Measurements from ENCODE around the gene BTBD10.

The BTBD10 gene

DNA sequence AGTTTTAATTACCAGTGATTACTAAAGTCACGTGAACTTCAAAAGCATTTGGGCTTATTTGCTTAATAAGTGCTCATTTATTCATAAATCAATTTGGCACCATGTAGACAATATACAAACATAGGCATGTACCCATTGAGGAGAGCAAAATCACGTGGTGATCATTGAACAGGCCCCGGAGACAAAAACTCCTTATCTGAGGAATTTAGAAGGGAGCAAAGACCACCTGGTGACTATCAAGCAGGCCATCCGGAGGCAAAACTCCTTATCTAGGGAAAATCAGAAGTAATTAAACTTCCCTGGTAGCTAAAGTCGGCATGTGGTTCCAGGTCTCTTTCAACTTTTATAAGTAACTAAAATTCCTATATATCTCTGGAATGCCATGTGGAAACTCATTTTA is 5.7 kb upstream of the BTBD10 start:
- DNase-seq (ENCODE audit: low read depth): no peak
- TF ChIP-seq, protein P1, sequence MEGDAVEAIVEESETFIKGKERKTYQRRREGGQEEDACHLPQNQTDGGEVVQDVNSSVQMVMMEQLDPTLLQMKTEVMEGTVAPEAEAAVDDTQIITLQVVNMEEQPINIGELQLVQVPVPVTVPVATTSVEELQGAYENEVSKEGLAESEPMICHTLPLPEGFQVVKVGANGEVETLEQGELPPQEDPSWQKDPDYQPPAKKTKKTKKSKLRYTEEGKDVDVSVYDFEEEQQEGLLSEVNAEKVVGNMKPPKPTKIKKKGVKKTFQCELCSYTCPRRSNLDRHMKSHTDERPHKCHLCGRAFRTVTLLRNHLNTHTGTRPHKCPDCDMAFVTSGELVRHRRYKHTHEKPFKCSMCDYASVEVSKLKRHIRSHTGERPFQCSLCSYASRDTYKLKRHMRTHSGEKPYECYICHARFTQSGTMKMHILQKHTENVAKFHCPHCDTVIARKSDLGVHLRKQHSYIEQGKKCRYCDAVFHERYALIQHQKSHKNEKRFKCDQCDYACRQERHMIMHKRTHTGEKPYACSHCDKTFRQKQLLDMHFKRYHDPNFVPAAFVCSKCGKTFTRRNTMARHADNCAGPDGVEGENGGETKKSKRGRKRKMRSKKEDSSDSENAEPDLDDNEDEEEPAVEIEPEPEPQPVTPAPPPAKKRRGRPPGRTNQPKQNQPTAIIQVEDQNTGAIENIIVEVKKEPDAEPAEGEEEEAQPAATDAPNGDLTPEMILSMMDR (IDR thresholded peaks at IDR 0.05; ENCODE audit: low read depth, low read length): no peak
- TF ChIP-seq MYC (IDR thresholded peaks at IDR 0.05; ENCODE audit: low read depth, low read length) (no peak), POLR2A (IDR thresholded peaks at IDR 0.05; ENCODE audit: extremely low read depth, insufficient read length) (no peak)
- TF ChIP-seq, protein P2, sequence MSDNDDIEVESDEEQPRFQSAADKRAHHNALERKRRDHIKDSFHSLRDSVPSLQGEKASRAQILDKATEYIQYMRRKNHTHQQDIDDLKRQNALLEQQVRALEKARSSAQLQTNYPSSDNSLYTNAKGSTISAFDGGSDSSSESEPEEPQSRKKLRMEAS (IDR thresholded peaks at IDR 0.05; ENCODE audit: low read depth, low read length): no peak
- H3K4me3 ChIP-seq (ENCODE audit: low read depth, low read length): no peak overlapping the region

DNA sequence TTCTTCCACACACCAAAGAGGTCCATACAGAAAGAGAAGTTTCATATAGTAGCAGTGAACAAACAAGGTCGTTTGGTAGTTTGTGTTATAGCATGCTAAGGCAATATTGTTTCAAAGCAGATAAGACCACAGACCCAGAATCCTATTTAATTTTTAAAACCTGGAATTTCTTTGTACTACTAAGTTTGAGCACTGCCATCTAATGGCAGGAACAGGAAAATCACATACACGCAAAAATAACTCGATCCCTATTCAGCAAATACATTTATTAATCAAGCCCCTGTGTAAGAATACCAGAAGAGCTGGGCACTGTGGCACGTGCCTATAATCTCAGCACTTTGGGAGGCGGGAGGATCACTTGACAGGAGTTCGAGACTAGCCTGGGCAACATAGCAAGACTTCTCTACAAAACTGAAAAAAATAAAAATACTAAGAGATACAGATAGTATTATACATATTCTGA is 2.9 kb upstream of the BTBD10 start:
- peak; percentile 49 for DNase-seq (ENCODE audit: low read depth)
- no peak for TF ChIP-seq POLR2A (IDR thresholded peaks at IDR 0.05; ENCODE audit: extremely low read depth, insufficient read length)
- TF ChIP-seq, protein P1 (IDR thresholded peaks at IDR 0.05; ENCODE audit: low read depth, low read length): peak; percentile 35
- no peak overlapping the region for H3K4me3 ChIP-seq (ENCODE audit: low read depth, low read length)

DNA sequence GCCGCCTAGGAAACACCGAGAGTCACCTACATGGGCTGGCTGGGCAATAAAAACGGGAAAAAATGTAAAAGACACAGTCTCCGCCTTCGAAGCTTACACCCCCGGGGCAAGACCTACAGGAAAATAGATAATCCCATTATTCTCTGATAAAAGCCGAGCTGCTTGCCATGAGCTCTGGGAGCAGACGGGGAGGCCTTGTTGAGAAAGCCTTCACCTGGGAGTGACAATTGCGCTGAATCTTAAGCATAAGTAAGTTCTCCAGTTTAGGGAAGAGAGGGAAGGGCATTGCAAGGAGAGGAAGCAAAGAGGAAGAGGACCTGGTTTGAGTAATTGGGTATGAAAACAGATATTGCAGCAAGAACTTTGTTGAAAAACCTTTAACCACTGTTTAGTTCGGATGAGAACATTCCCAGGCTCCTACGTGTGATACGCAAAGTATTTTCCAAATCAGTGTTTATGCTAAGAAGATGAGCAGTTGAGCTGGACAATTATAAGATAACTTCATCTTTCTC is 813 bp upstream of the BTBD10 start:
- H3K4me3 ChIP-seq (ENCODE audit: low read depth, low read length): peak overlapping the region; percentile 88
- DNase-seq (ENCODE audit: low read depth): peak; percentile 44
- TF ChIP-seq POLR2A (IDR thresholded peaks at IDR 0.05; ENCODE audit: extremely low read depth, insufficient read length): no peak
- TF ChIP-seq MYC (IDR thresholded peaks at IDR 0.05; ENCODE audit: low read depth, low read length): no peak
- TF ChIP-seq, protein P2 (IDR thresholded peaks at IDR 0.05; ENCODE audit: low read depth, low read length): no peak
- TF ChIP-seq, protein P1 (IDR thresholded peaks at IDR 0.05; ENCODE audit: low read depth, low read length): no peak

GRCh38 chr11:13462311-13462900 is 616 bp downstream of the BTBD10 start:
- peak; percentile 58 for DNase-seq (ENCODE audit: low read depth)
- TF ChIP-seq MYC (IDR thresholded peaks at IDR 0.05; ENCODE audit: low read depth, low read length): no peak
- TF ChIP-seq, protein P1 (IDR thresholded peaks at IDR 0.05; ENCODE audit: low read depth, low read length): no peak
- peak overlapping the region; percentile 88 for H3K4me3 ChIP-seq (ENCODE audit: low read depth, low read length)

GRCh38 chr11:13461291-13461690 is 1.7 kb downstream of the BTBD10 start:
- TF ChIP-seq, protein P1 (IDR thresholded peaks at IDR 0.05; ENCODE audit: low read depth, low read length): no peak
- TF ChIP-seq, protein P2 (IDR thresholded peaks at IDR 0.05; ENCODE audit: low read depth, low read length): no peak
- TF ChIP-seq MYC (IDR thresholded peaks at IDR 0.05; ENCODE audit: low read depth, low read length): no peak
- TF ChIP-seq POLR2A (IDR thresholded peaks at IDR 0.05; ENCODE audit: extremely low read depth, insufficient read length): no peak
- H3K4me3 ChIP-seq (ENCODE audit: low read depth, low read length): no peak overlapping the region
- no peak for DNase-seq (ENCODE audit: low read depth)

DNA sequence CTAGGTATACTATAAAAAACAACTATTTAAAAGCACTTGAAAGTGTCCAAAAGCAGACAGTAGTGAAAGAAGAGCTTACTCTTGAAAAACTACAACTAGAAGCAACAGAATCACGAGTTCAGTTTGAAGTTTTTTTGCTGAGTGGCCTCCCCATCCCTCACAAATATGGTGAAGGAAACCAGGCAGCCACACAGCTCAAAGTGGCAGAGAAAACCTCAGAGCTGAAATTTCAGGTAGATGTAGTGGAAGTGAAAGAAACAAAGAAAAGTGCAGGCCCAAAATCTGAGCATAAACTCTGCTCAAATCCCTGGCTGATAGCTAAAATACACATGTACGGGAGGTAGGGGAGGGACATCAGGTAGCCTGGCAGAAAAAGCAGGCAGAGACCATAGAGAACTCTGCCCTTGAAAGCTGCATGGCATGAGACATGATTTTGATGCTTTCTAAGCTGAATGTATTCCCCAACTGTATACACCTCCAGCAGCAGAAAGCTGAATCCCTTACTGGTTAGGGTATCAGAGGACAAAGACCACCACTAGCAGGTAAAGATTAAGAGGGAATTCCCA is 12.1 kb downstream of the BTBD10 start:
- TF ChIP-seq MYC (IDR thresholded peaks at IDR 0.05; ENCODE audit: low read depth, low read length): no peak
- H3K4me3 ChIP-seq (ENCODE audit: low read depth, low read length): no peak overlapping the region

More for the DNA sequence above, 12.1 kb downstream of the BTBD10 start:
- DNase-seq (ENCODE audit: low read depth): no peak

Measured in NB4 (cell line).